H9 (cell line): ENCODE results near the gene PARD3. TPM values are rescaled to one million over a fixed set of nuclear protein-coding genes. Genes with fewer than 3 reads are reported as not detected.

Experiments used
- DNase-seq: peaks from one replicate; pipeline ENCODE4 v3.0.0-alpha.2; 2017
- H2AFZ ChIP-seq: one replicate; pipeline ENCODE4 v1.6.1; 2013; ENCODE audit warnings: mild to moderate bottlenecking, low read length, control low read depth, moderate library complexity
- H2AK5ac ChIP-seq: 2 replicates; pipeline ENCODE4 v1.6.1; 2013; ENCODE audit warnings: low read length, control low read depth, mixed read lengths; ENCODE audit not compliant: insufficient read length
- H2BK120ac ChIP-seq: one replicate; pipeline ENCODE4 v1.6.1; 2013; ENCODE audit warnings: low read depth, mild to moderate bottlenecking, low read length, control low read depth, inconsistent platforms; ENCODE audit not compliant: poor library complexity, severe bottlenecking
- H2BK12ac ChIP-seq: 2 replicates; pipeline ENCODE4 v1.6.1; 2013; ENCODE audit warnings: low read length, control low read depth, mixed read lengths, low read depth; ENCODE audit not compliant: insufficient read length
- H2BK15ac ChIP-seq: 2 replicates; pipeline ENCODE4 v1.6.1; 2013; ENCODE audit warnings: low read depth, low read length, control low read depth
- H2BK20ac ChIP-seq: one replicate; pipeline ENCODE4 v1.6.1; 2013; ENCODE audit warnings: low read depth, mild to moderate bottlenecking, low read length, control low read depth, inconsistent platforms; ENCODE audit not compliant: poor library complexity, severe bottlenecking
- H2BK5ac ChIP-seq: 2 replicates; pipeline ENCODE4 v1.6.1; 2013; ENCODE audit warnings: low read length, control low read depth, mixed read lengths; ENCODE audit not compliant: insufficient read length
- H3K14ac ChIP-seq: 2 replicates; pipeline ENCODE4 v1.6.1; 2013; ENCODE audit warnings: low read length, control low read depth; ENCODE audit not compliant: insufficient read depth
- H3K18ac ChIP-seq: 2 replicates; pipeline ENCODE4 v1.6.1; 2013; ENCODE audit warnings: low read depth, mild to moderate bottlenecking, mixed read lengths, low read length, control low read depth; ENCODE audit not compliant: insufficient read length
- H3K23ac ChIP-seq: 2 replicates; pipeline ENCODE4 v1.6.1; 2013; ENCODE audit warnings: low read length, control low read depth, mixed read lengths, low read depth; ENCODE audit not compliant: insufficient read length
- H3K23me2 ChIP-seq: 2 replicates; pipeline ENCODE4 v1.6.1; 2013; ENCODE audit warnings: low read depth, mild to moderate bottlenecking, mixed read lengths, low read length, control low read depth; ENCODE audit not compliant: insufficient read length, poor library complexity, severe bottlenecking
- H3K27ac ChIP-seq: 2 replicates; pipeline ENCODE4 v1.5.1; 2013; ENCODE audit warnings: low read length, control low read depth, mixed read lengths, low read depth; ENCODE audit not compliant: insufficient read length
- H3K27me3 ChIP-seq: 2 replicates; pipeline ENCODE4 v1.6.1; 2013; ENCODE audit warnings: low read length, control low read depth, inconsistent platforms; ENCODE audit not compliant: insufficient read depth
- H3K4ac ChIP-seq: 2 replicates; pipeline ENCODE4 v1.6.1; 2013; ENCODE audit warnings: low read depth, mild to moderate bottlenecking, control low read depth, inconsistent platforms, low read length, moderate library complexity
- H3K4me1 ChIP-seq: 2 replicates; pipeline ENCODE4 v1.6.1; 2013; ENCODE audit warnings: low read length, control low read depth, inconsistent platforms; ENCODE audit not compliant: insufficient read depth
- H3K4me2 ChIP-seq: 2 replicates; pipeline ENCODE4 v1.6.1; 2013; ENCODE audit warnings: low read length, control low read depth, mixed read lengths; ENCODE audit not compliant: insufficient read length, insufficient read depth
- H3K56ac ChIP-seq: 2 replicates; pipeline ENCODE4 v1.6.1; 2013; ENCODE audit warnings: low read depth, mild to moderate bottlenecking, mixed read lengths, low read length, control low read depth; ENCODE audit not compliant: insufficient read length
- H3K79me1 ChIP-seq: 2 replicates; pipeline ENCODE4 v1.6.1; 2013; ENCODE audit warnings: low read depth, mild to moderate bottlenecking, moderate library complexity, low read length, control low read depth, inconsistent platforms; ENCODE audit not compliant: insufficient read depth, poor library complexity, severe bottlenecking
- H3K79me2 ChIP-seq: 2 replicates; pipeline ENCODE4 v1.6.1; 2013; ENCODE audit warnings: low read length, control low read depth, inconsistent platforms; ENCODE audit not compliant: insufficient read depth
- H3K9ac ChIP-seq: 2 replicates; pipeline ENCODE4 v1.6.1; 2013; ENCODE audit warnings: low read length, control low read depth, mixed read lengths; ENCODE audit not compliant: insufficient read length; ENCODE audit errors: extremely low read depth
- H3K9me3 ChIP-seq: one replicate; pipeline ENCODE4 v1.6.1; 2013; ENCODE audit warnings: low read depth, low read length, inconsistent platforms; ENCODE audit not compliant: control insufficient read depth
- H3T11ph ChIP-seq: one replicate; pipeline ENCODE4 v1.6.1; 2013; ENCODE audit warnings: mild to moderate bottlenecking, low read length, control low read depth, inconsistent platforms
- H4K20me1 ChIP-seq: one replicate; pipeline ENCODE4 v1.6.1; 2013; ENCODE audit not compliant: control insufficient read depth, insufficient read length, insufficient read depth
- H4K5ac ChIP-seq: 2 replicates; pipeline ENCODE4 v1.6.1; 2013; ENCODE audit warnings: low read depth, mild to moderate bottlenecking, mixed read lengths, low read length, control low read depth; ENCODE audit not compliant: insufficient read length
- H4K8ac ChIP-seq: replicated peaks from 2 replicates; pipeline ENCODE4 v1.6.1; 2013; ENCODE audit warnings: low read length, control low read depth, mixed read lengths, low read depth; ENCODE audit not compliant: insufficient read length
- H4K91ac ChIP-seq: 2 replicates; pipeline ENCODE4 v1.6.1; 2013; ENCODE audit warnings: low read depth, mild to moderate bottlenecking, moderate library complexity, mixed read lengths, low read length, control low read depth; ENCODE audit not compliant: insufficient read length
- H3K27ac Mint-ChIP-seq, 3 experiments: 2 replicates in 2 of 3; 3 replicates in 1 of 3; pipeline ENCODE4 v1.8.0; 2020 to 2021; ENCODE audit warnings: mixed read lengths in 3 of 3, mild to moderate bottlenecking in 1 of 3, moderate library complexity in 1 of 3
- H3K27me3 Mint-ChIP-seq: 2 replicates; pipeline ENCODE4 v1.8.0; 2021; ENCODE audit warnings: low read depth, mild to moderate bottlenecking, moderate library complexity, mixed read lengths
- H3K36me3 Mint-ChIP-seq, 3 experiments: 2 replicates in 2 of 3; 3 replicates in 1 of 3; pipeline ENCODE4 v1.8.0; 2020 to 2021; ENCODE audit warnings: low read depth in 3 of 3, mixed read lengths in 3 of 3; ENCODE audit not compliant: insufficient read depth in 1 of 3
- H3K4me1 Mint-ChIP-seq, 2 experiments: 2 replicates each; pipeline ENCODE4 v1.8.0; 2020; ENCODE audit warnings: mixed read lengths in 2 of 2
- H3K4me3 Mint-ChIP-seq, 2 experiments: 2 replicates in 1 of 2; 3 replicates in 1 of 2; pipeline ENCODE4 v1.8.0; 2020 to 2021; ENCODE audit warnings: mild to moderate bottlenecking in 2 of 2, mixed read lengths in 2 of 2, moderate library complexity in 1 of 2
- H3K9me3 Mint-ChIP-seq, 2 experiments: 2 replicates in 1 of 2; 3 replicates in 1 of 2; pipeline ENCODE4 v1.8.0; 2020; ENCODE audit warnings: mild to moderate bottlenecking in 2 of 2, mixed read lengths in 2 of 2, moderate library complexity in 1 of 2
- CTCF ChIP-seq: fragments of 200-600 bp; sonication (generic); conservative IDR thresholded peaks from 3 replicates; pipeline ENCODE4 v1.8.0; 2021; ENCODE audit warnings: antibody characterized with exemption, mild to moderate bottlenecking
- WGBS: extraction: QIAGEN DNeasy Blood & Tissue Kit; methylation state at CpG from one replicate; pipeline ENCODE4 v1.1.7; 2013; ENCODE audit warnings: missing lambda C conversion rate, low lambda C conversion rate, mixed read lengths; ENCODE audit not compliant: insufficient read length; ENCODE audit errors: extremely low coverage; 5-methylcytosine and 5-hydroxymethylcytosine counted together
- total RNA-seq: library from RNA; stranded (reverse); gene quantifications from 2 replicates; pipeline ENCODE4 v1.2.1, GENCODE V29; 2021

The PARD3 gene
- total RNA-seq, 1 experiment from 2014 or later, result 44.7 TPM

DNA sequence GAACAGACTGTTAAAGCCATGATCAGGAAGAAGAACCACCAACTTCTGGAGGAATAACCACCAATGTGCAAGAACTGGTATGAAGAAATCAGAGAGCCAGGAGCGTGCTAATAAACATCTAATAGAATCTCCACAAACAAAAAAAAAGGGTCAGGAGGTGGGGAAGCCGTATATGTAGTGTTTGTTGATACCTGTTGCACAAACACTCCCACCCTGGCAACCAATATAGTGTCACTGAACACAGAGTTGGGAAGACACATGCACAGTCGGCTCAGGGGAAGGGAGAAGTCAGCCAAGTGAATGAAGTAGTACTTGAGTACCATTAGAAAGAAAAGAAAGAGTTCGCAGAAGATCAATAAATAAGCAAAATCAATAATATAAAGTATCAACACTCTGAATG lies 400.1 kb downstream of the PARD3 start:
- no peak overlapping the region for H4K91ac ChIP-seq
- no peak overlapping the region; a peak in 1 of 7 replicates for H3K27ac Mint-ChIP-seq
- H4K5ac ChIP-seq, result no peak overlapping the region
- no peak overlapping the region for H3K18ac ChIP-seq
- H2BK5ac ChIP-seq, result no peak overlapping the region
- H2AK5ac ChIP-seq, result no peak overlapping the region
- H3K9me3 ChIP-seq, result no peaks in the 10 kb centered on the region
- no peaks in the 10 kb centered on the region for H3K36me3 Mint-ChIP-seq
- H3K14ac ChIP-seq, result no peak overlapping the region
- no peak overlapping the region for H3K27ac ChIP-seq
- peaks cover 4% of the 10 kb centered on the region; the same call in 1 of the 2 replicates for H3K4me1 ChIP-seq
- no CpG with 5 or more reads among the region's 4 CpGs for WGBS
- H3K4me3 Mint-ChIP-seq, result no peak overlapping the region
- no peak overlapping the region for H2BK20ac ChIP-seq
- H2BK120ac ChIP-seq, result no peak overlapping the region
- H3K4me2 ChIP-seq, result no peak overlapping the region
- H3K9ac ChIP-seq, result no peak overlapping the region
- H3K56ac ChIP-seq, result no peak overlapping the region
- peaks cover 44 to 51% of the 10 kb centered on the region in 2 experiments for H3K4me1 Mint-ChIP-seq
- H3T11ph ChIP-seq, result no peak overlapping the region
- no peak overlapping the region for H4K8ac ChIP-seq
- H3K4ac ChIP-seq, result no peak overlapping the region
- no peak overlapping the region for H2BK15ac ChIP-seq
- H3K79me2 ChIP-seq, result no peaks in the 10 kb centered on the region
- no peak overlapping the region for H2AFZ ChIP-seq
- no peaks in the 10 kb centered on the region for H4K20me1 ChIP-seq
- no peaks in the 10 kb centered on the region for H3K27me3 Mint-ChIP-seq
- no peaks in the 10 kb centered on the region for H3K27me3 ChIP-seq
- H3K23ac ChIP-seq, result no peak overlapping the region
- no peak for TF ChIP-seq CTCF
- peaks cover 5% of the 10 kb centered on the region for H3K79me1 ChIP-seq
- no peaks in the 10 kb centered on the region for H3K9me3 Mint-ChIP-seq
- no peaks in the 10 kb centered on the region for H3K23me2 ChIP-seq
- no peak for DNase-seq
- no peak overlapping the region for H2BK12ac ChIP-seq
